Hindlimb muscle (tissue), 1 donor: ENCODE results near the gene SATB2. TPM values are rescaled to one million over a fixed set of nuclear protein-coding genes. Genes with fewer than 3 reads are reported as not detected.

Experiments used
- DNase-seq: peaks from one replicate; pipeline ENCODE4 v3.0.0-alpha.2; 2013
- polyA plus RNA-seq: library from polyadenylated mRNA; unstranded; fragments of 120-200 nt; gene quantifications from one replicate; pipeline ENCODE4 v1.2.1, GENCODE V29; 2013; ENCODE audit not compliant: insufficient read length

Gene SATB2
- polyA plus RNA-seq, 1 donor, result 3.4 TPM

- peak; percentile 23 for DNase-seq
Observed at GRCh38 chr2:199322151-199322550, 135.6 kb downstream of the SATB2 start.

GRCh38 chr2:199317646-199318045 is 140.1 kb downstream of the SATB2 start:
- DNase-seq, result no peak

DNA sequence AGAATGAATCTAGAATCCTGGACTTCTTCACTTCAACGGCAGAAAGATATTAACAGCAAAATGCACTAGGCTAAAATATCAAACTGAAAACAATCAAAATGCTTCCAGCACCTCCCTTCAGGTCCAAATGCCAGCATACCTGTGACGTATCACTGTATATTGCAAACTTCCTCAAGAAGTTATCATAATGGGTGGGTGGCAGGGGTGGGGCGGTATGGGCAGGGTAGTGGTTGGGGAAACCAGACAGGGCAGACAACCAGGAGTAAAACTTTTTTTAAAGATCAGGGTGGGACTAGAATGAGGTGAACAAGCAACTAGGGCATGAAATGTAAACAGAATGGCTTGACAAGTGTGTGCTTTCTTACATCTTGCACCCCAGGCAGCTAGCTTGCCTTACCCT is 140.9 kb downstream of the SATB2 start:
- DNase-seq, result no peak

DNA sequence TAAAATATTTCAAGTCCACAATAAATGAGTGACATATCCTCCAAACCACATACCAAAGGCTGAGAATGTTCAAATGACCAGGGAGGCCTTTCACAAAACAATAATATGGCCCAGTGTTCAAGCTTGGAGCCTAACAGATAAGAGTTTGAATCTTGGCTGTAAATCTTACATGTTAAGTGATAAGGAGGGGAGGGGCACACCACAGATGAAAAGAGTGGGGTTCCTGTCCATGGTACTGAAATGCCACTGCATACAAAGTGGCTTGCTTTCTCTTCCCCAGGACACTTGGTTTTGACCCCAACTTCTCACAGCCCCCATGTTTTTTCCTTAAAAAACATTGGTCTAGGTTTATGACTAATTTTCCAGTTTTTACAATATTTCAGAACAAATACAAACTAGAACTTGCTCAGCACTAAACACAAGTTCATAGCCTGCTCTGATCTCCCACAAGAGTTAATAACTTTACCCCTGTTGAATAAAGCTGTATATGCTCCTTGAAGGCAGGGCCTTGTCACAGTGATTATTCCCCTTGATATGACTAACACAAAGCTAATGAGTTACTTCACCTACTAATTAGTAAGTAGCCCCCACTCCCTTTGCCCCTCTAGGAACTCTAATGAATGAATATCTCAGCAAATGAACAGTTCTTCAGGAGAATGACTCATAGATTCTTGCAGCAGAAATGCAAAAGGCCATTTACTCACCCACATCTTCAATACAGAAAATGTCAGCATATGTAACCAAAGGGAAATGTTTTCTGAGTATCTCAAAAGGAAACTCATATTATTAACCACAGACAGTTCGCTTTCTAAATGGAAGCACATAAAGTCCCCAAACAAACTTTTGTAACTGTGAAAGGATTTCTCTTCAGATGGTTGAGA is 142.2 kb downstream of the SATB2 start:
- DNase-seq, result no peak

GRCh38 chr2:199312931-199313330 is 144.8 kb downstream of the SATB2 start:
- no peak for DNase-seq

GRCh38 chr2:199310771-199311585 is 146.8 kb downstream of the SATB2 start:
- DNase-seq, result no peak

GRCh38 chr2:199309973-199310372 is 147.8 kb downstream of the SATB2 start:
- DNase-seq, result peak; percentile 15

- no peak for DNase-seq
Observed at GRCh38 chr2:199309411-199309810, 148.3 kb downstream of the SATB2 start.

GRCh38 chr2:199308567-199308966 is 149.2 kb downstream of the SATB2 start:
- no peak for DNase-seq

- DNase-seq, result no peak
Observed at GRCh38 chr2:199307461-199307860, 150.3 kb downstream of the SATB2 start.

DNA sequence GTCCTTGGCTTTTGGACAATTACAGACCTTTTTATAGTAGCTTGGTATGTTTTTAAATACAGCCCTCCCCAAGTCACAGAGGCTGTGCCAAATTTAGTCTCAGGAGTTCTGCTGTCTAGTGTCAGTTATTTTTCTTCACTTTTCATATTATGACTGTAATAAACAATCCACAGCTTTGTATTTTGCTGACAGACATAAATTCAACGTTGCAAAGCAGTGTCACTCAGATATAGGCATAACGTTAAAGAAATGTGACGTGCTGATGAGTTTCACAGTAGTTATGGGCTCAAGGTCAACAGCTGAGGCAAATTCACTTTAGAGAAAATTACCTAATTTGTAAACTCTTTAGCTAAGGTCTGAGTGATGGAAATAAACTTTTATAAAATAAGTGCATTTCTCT is 151.6 kb downstream of the SATB2 start:
- DNase-seq, result no peak

GRCh38 chr2:199303728-199304177 is 154.0 kb downstream of the SATB2 start:
- no peak for DNase-seq

GRCh38 chr2:199302851-199303250 is 154.9 kb downstream of the SATB2 start:
- DNase-seq, result no peak

DNA sequence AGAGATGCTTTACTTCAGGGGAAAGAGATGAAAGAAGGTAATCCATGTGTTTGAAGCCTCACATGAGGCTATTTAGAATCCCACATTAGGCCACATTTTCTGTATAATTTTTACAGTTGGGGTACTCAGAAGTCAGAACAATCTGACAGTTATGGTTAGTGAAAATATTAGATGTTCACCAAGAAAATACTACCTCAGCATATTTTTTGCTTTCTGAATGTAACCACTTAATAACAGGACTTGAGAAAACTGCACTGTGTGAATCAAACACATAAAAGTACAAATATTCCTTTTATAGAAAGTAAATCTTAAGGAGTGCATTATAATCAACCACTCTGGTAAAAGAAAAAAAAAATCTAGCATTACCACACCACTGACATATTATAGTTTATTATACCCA is 169.3 kb downstream of the SATB2 start:
- no peak for DNase-seq

GRCh38 chr2:199282309-199282708 is 175.4 kb downstream of the SATB2 start:
- no peak for DNase-seq

DNA sequence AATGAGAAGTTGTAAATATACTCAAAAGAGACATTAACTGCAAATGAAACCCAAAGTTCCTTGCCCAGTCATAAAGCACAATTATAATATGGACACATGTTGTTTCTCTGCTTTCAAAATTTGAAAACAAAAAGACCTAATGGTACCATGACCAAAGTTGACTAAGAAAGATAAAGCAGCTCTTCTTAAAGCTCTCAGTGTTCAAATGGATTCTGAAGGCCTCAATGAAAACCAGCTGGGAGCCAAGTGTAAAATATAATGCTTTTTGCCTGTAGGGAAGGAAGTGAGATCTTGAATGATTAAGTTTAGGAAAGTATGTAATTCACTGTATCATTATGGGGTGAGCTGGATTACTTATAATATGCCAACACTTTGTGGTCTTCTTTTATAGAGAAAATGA is 178.6 kb downstream of the SATB2 start:
- no peak for DNase-seq

DNA sequence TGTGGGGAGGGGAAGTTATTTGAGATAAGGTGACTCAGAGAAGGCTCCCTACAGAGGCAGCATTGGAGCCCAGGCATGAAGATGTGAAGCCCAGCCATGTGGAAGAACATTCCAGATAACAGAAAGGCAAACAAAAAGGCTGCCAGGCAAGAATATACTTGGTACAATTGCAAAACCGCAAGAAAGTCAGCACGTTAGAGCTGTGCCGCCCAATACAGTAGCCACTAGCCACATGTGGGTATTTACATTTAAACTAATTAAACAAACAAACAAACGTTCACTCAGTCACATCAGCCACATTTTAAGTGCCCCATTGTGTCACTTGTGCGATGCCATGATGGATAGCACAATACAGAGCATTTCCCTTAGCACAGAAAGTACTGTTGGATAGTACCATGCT is 179.6 kb downstream of the SATB2 start:
- no peak for DNase-seq

DNA sequence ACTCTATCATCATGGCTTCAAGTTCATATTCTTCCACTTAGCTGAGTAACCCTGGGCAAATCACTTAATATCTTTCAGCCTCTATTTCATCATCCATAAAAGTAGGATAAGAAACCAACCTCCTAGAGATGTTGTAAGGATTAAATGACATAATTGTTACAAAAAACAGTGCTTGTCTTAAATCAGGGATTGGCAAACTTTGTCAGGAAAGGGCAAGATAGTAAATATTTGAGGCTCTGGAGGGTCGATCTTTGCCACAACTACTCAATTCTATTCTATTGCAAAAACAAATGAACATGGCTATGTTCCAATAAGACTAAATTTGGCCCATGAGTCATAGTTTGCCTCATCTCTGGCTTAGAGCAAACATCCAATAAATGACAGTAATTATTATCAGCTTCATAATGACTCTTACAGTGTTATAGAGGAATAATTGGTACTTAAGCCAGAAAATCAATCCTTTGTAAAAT is 184.7 kb downstream of the SATB2 start:
- DNase-seq, result no peak

DNA sequence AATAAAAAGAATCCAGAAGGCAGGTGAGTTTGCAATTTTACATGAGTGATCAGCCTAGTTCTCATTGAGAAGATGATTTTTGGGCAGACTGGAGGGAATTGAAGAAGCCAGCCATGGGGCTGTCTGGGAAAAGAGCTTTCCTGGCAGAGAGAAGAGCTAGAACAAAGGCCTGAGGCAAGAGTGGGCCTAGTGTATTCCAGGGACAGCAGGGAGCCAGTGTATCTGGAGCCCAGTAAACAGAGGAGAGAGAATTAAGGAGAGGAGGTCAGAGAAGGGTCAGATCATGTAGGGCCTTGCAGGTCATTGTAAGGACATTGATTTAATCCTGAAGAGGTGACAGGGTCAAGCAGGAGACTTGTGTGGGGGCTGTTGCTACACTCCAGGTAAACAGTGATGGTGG is 195.8 kb downstream of the SATB2 start:
- DNase-seq, result no peak

DNA sequence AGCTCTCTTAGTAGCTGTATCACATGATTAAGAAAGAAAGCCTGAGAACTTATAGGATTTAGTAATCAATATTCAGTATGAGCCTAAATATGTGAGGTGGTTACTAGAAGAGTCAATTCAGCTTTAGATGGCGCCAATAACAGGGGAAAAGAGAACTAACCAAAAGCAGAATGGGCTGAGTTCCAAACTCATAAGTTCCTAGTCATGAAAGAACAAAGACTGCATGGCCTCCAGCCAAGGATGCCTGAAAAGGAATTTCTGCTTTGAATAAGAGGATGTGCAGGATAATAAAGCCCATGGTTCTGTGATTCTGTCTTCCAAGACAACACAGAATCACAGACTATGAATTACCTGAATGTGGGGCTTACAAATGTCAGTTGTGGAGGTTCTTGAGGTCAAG is 196.5 kb downstream of the SATB2 start:
- no peak for DNase-seq

DNA sequence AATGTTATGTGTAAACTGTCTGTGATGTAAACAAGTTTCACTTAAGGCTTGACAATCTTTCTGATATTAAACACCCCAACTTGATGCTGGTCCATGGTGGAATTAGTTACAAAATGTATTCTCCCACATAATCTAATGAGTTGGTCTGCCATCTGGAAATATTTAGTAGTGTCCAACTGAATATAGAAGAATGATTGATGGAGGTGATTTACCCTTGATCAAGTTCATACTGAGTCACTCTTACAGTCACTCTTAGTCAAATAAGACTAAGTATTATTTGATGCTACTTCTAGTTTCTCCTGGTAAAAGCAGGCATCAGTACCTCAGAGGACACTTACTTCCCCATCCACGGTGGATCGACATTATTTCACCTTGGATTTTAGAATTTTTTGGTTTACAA is 198.1 kb downstream of the SATB2 start:
- DNase-seq, result no peak

GRCh38 chr2:199258291-199258690 is 199.4 kb downstream of the SATB2 start:
- no peak for DNase-seq
